Left ventricle myocardium inferior (tissue), 1 donor: Measurements from ENCODE around the gene PAM. TPM values are rescaled to one million over a fixed set of nuclear protein-coding genes. Genes with fewer than 3 reads are reported as not detected.

Source experiments
- DNase-seq: peaks from one replicate; pipeline ENCODE4 v3.0.0-alpha.2; 2020
- H3K27ac ChIP-seq: fragments of 200-600 bp; replicated peaks from 2 replicates; pipeline ENCODE4 v1.8.0; 2021
- H3K27me3 ChIP-seq: fragments of 200-600 bp; 2 replicates; pipeline ENCODE4 v1.8.0; 2021; ENCODE audit warnings: low read depth
- H3K36me3 ChIP-seq: fragments of 200-600 bp; 2 replicates; pipeline ENCODE4 v1.8.0; 2021
- H3K4me1 ChIP-seq: fragments of 200-600 bp; 2 replicates; pipeline ENCODE4 v1.8.0; 2021
- H3K4me3 ChIP-seq: fragments of 200-600 bp; 2 replicates; pipeline ENCODE4 v1.8.0; 2021; ENCODE audit warnings: mild to moderate bottlenecking, moderate library complexity
- H3K9me3 ChIP-seq: fragments of 200-600 bp; replicated peaks from 2 replicates; pipeline ENCODE4 v1.8.0; 2021
- intact Hi-C: fragments of 100-400 bp; cut with micrococcal nuclease; formaldehyde crosslinking; loops from one replicate; pipeline ENCODE4 v1.11.0; 2022
- total RNA-seq: library from RNA; stranded (reverse); fragmentation: NEBNext Ultra II Directional; extraction: Animal tissue kit (Norgen Biotek cat#: 25700); gene quantifications from one replicate; pipeline ENCODE4 v1.2.1, GENCODE V29; 2021
- TF ChIP-seq, protein P1 (sequence below): fragments of 200-600 bp; IDR thresholded peaks from 2 replicates; pipeline ENCODE4 v1.8.0; 2021; ENCODE audit warnings: antibody characterized with exemption, mild to moderate bottlenecking, borderline replicate concordance
- donor health status: DM: no; HTN: yes; CAD: no; lungs with severe emphysema.

PAM gene
- total RNA-seq, 1 donor from 2014 or later: 1,051 TPM

DNA sequence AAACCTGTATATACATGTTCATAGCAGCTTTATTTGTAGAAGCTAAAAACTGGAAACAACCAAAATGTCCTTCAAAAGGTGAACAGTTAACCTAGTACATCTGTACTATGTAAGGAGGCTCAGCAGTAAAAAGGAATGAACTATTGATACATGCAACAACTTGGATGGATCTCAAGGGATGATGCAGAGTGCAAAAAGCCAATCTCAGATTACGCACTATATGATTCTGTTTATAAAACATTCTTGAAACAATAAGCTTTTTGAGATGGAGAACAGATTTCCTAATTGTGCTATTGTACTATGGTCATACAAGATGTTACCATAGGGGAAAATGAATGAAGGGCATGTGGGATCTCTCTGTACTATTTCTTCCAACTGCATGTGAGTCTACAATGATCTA, 88.9 kb downstream of the PAM start:
- intact Hi-C loops: no loop called here
- TF ChIP-seq, protein P1, sequence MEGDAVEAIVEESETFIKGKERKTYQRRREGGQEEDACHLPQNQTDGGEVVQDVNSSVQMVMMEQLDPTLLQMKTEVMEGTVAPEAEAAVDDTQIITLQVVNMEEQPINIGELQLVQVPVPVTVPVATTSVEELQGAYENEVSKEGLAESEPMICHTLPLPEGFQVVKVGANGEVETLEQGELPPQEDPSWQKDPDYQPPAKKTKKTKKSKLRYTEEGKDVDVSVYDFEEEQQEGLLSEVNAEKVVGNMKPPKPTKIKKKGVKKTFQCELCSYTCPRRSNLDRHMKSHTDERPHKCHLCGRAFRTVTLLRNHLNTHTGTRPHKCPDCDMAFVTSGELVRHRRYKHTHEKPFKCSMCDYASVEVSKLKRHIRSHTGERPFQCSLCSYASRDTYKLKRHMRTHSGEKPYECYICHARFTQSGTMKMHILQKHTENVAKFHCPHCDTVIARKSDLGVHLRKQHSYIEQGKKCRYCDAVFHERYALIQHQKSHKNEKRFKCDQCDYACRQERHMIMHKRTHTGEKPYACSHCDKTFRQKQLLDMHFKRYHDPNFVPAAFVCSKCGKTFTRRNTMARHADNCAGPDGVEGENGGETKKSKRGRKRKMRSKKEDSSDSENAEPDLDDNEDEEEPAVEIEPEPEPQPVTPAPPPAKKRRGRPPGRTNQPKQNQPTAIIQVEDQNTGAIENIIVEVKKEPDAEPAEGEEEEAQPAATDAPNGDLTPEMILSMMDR: no peak

GRCh38 chr5:102845041-102845440, 89.9 kb downstream of the PAM start:
- DNase-seq: no peak
- Histone ChIP-seq H3K4me3 (no peak overlapping the region), H3K9me3 (no peaks in the 10 kb centered on the region), H3K36me3 (no peaks in the 10 kb centered on the region), H3K27me3 (no peaks in the 10 kb centered on the region), H3K27ac (no peak overlapping the region), H3K4me1 (peaks cover 3% of the 10 kb centered on the region)
- TF ChIP-seq, protein P1: no peak
- intact Hi-C loops: no loop called here

More for the DNA sequence above, 88.9 kb downstream of the PAM start:
- no peak for DNase-seq
- peaks cover 3% of the 10 kb centered on the region for H3K4me1 ChIP-seq
- no peaks in the 10 kb centered on the region for H3K27me3 ChIP-seq
- H3K36me3 ChIP-seq: no peaks in the 10 kb centered on the region
- no peak overlapping the region for H3K4me3 ChIP-seq
- no peaks in the 10 kb centered on the region for H3K9me3 ChIP-seq
- no peak overlapping the region for H3K27ac ChIP-seq

- no peaks in the 10 kb centered on the region for H3K9me3 ChIP-seq
- H3K27ac ChIP-seq: no peak overlapping the region
- H3K4me3 ChIP-seq: no peak overlapping the region
- no peak for DNase-seq
- H3K27me3 ChIP-seq: no peaks in the 10 kb centered on the region
- H3K36me3 ChIP-seq: no peaks in the 10 kb centered on the region
- intact Hi-C loops: no loop called here
- H3K4me1 ChIP-seq: no peaks in the 10 kb centered on the region
- TF ChIP-seq, protein P1: no peak
Measured at GRCh38 chr5:102850503-102850902, 95.4 kb downstream of the PAM start.

DNA sequence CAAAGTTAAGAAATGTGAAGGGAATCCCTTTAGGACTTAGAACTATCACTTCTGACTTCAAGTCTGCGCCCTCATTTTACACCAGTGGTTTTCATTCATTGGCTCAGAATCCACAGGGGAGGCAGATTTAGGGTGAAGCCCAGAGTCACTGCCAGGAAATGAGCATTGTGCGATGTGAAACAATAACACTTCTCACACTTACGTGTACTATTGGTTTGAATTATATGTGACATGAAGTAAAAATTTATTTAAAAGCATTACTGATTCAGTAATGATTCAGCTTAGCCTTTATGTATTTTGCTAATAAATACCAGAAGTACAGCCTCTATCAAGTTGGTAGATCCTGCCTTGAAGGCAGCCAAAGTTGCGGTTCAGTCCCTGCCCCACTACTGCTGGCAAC, 98.6 kb downstream of the PAM start:
- no peaks in the 10 kb centered on the region for H3K4me1 ChIP-seq
- H3K4me3 ChIP-seq: no peak overlapping the region
- H3K27ac ChIP-seq: no peak overlapping the region
- TF ChIP-seq, protein P1: no peak
- intact Hi-C loops: no loop called here
- H3K27me3 ChIP-seq: no peaks in the 10 kb centered on the region
- H3K9me3 ChIP-seq: no peaks in the 10 kb centered on the region
- DNase-seq: no peak
- no peaks in the 10 kb centered on the region for H3K36me3 ChIP-seq

- no peaks in the 10 kb centered on the region for H3K36me3 ChIP-seq
- DNase-seq: no peak
- H3K9me3 ChIP-seq: peaks cover 2% of the 10 kb centered on the region
- H3K27me3 ChIP-seq: no peaks in the 10 kb centered on the region
- intact Hi-C loops: no loop called here
- H3K27ac ChIP-seq: no peak overlapping the region
- H3K4me1 ChIP-seq: no peaks in the 10 kb centered on the region
- TF ChIP-seq, protein P1: no peak
- H3K4me3 ChIP-seq: no peak overlapping the region
Measured at GRCh38 chr5:102855681-102856388, 100.7 kb downstream of the PAM start.
